Activated T-cell treated with anti-CD3 and anti-CD28 coated beads, Interleukin-2, amount 50 U/mL, for 24 hours (primary cell): Measurements from ENCODE around the gene RALGPS2.

Experiments used
- DNase-seq: peaks from one replicate; pipeline ENCODE4 v3.0.0-alpha.2; 2020
- H3K27ac Mint-ChIP-seq: 2 replicates; pipeline ENCODE4 v1.8.0; 2020; ENCODE audit warnings: mild to moderate bottlenecking, mixed read lengths
- H3K27me3 Mint-ChIP-seq: 2 replicates; pipeline ENCODE4 v1.8.0; 2020; ENCODE audit warnings: mixed read lengths
- H3K36me3 Mint-ChIP-seq: 2 replicates; pipeline ENCODE4 v1.8.0; 2020; ENCODE audit warnings: low read depth, mixed read lengths
- H3K4me1 Mint-ChIP-seq: 2 replicates; pipeline ENCODE4 v1.8.0; 2020; ENCODE audit warnings: low read depth, mixed read lengths
- H3K4me3 Mint-ChIP-seq: 2 replicates; pipeline ENCODE4 v1.8.0; 2020; ENCODE audit warnings: mild to moderate bottlenecking, moderate library complexity, mixed read lengths
- H3K9me3 Mint-ChIP-seq: 2 replicates; pipeline ENCODE4 v1.8.0; 2020; ENCODE audit warnings: mixed read lengths

Gene RALGPS2

GRCh38 chr1:178938101-178938958 lies 213.3 kb downstream of the RALGPS2 start:
- peaks cover 11% of the 10 kb centered on the region for H3K27me3 Mint-ChIP-seq

GRCh38 chr1:178938959-178939317 lies 213.9 kb downstream of the RALGPS2 start:
- Mint-ChIP-seq H3K27me3 (peaks cover 11% of the 10 kb centered on the region), H3K27ac (no peak overlapping the region), H3K36me3 (no peaks in the 10 kb centered on the region), H3K4me3 (no peak overlapping the region), H3K9me3 (no peaks in the 10 kb centered on the region), H3K4me1 (peaks cover 8% of the 10 kb centered on the region)
- no peak for DNase-seq

More at GRCh38 chr1:178938101-178938958, 213.3 kb downstream of the RALGPS2 start:
- DNase-seq: no peak
- Mint-ChIP-seq H3K27ac (no peak overlapping the region), H3K4me1 (peaks cover 8% of the 10 kb centered on the region), H3K36me3 (no peaks in the 10 kb centered on the region), H3K9me3 (no peaks in the 10 kb centered on the region), H3K4me3 (no peak overlapping the region)

- Mint-ChIP-seq H3K9me3 (no peaks in the 10 kb centered on the region), H3K27ac (no peak overlapping the region), H3K27me3 (peaks cover 11% of the 10 kb centered on the region), H3K4me3 (no peak overlapping the region), H3K4me1 (peaks cover 8% of the 10 kb centered on the region), H3K36me3 (no peaks in the 10 kb centered on the region)
- DNase-seq: no peak
Measured at GRCh38 chr1:178939338-178940067, 214.5 kb downstream of the RALGPS2 start.

- H3K36me3 Mint-ChIP-seq: no peaks in the 10 kb centered on the region
- peaks cover 11% of the 10 kb centered on the region for H3K27me3 Mint-ChIP-seq
- no peaks in the 10 kb centered on the region for H3K9me3 Mint-ChIP-seq
- H3K27ac Mint-ChIP-seq: no peak overlapping the region
- peaks cover 8% of the 10 kb centered on the region for H3K4me1 Mint-ChIP-seq
- no peak for DNase-seq
- H3K4me3 Mint-ChIP-seq: no peak overlapping the region
Measured at GRCh38 chr1:178940068-178940765, 215.2 kb downstream of the RALGPS2 start.

GRCh38 chr1:178941261-178941689 lies 216.2 kb downstream of the RALGPS2 start:
- Mint-ChIP-seq H3K9me3 (no peaks in the 10 kb centered on the region), H3K4me3 (no peak overlapping the region), H3K36me3 (no peaks in the 10 kb centered on the region), H3K27me3 (peaks cover 11% of the 10 kb centered on the region), H3K27ac (no peak overlapping the region), H3K4me1 (peaks cover 8% of the 10 kb centered on the region)
- DNase-seq: no peak

GRCh38 chr1:178941849-178942248 lies 216.8 kb downstream of the RALGPS2 start:
- H3K9me3 Mint-ChIP-seq: no peaks in the 10 kb centered on the region
- no peaks in the 10 kb centered on the region for H3K36me3 Mint-ChIP-seq
- peaks cover 11% of the 10 kb centered on the region for H3K27me3 Mint-ChIP-seq
- H3K4me3 Mint-ChIP-seq: no peak overlapping the region
- no peak overlapping the region for H3K27ac Mint-ChIP-seq
- H3K4me1 Mint-ChIP-seq: peaks cover 8% of the 10 kb centered on the region
- no peak for DNase-seq

- DNase-seq: no peak
- Mint-ChIP-seq H3K9me3 (no peaks in the 10 kb centered on the region), H3K27me3 (peaks cover 11% of the 10 kb centered on the region), H3K4me3 (no peak overlapping the region), H3K4me1 (peaks cover 8% of the 10 kb centered on the region), H3K36me3 (no peaks in the 10 kb centered on the region), H3K27ac (no peak overlapping the region)
Measured at GRCh38 chr1:178942285-178943198, 217.5 kb downstream of the RALGPS2 start.

- Mint-ChIP-seq H3K4me1 (peaks cover 8% of the 10 kb centered on the region), H3K4me3 (no peak overlapping the region), H3K27ac (no peak overlapping the region), H3K9me3 (no peaks in the 10 kb centered on the region), H3K27me3 (peaks cover 14% of the 10 kb centered on the region), H3K36me3 (no peaks in the 10 kb centered on the region)
- DNase-seq: no peak
Measured at GRCh38 chr1:178944729-178945128, 219.7 kb downstream of the RALGPS2 start.

- no peak for DNase-seq
- Mint-ChIP-seq H3K9me3 (no peaks in the 10 kb centered on the region), H3K27ac (no peak overlapping the region), H3K4me3 (no peak overlapping the region), H3K27me3 (peaks cover 14% of the 10 kb centered on the region), H3K4me1 (peaks cover 8% of the 10 kb centered on the region), H3K36me3 (no peaks in the 10 kb centered on the region)
Measured at GRCh38 chr1:178945763-178946266, 220.8 kb downstream of the RALGPS2 start.

- H3K4me3 Mint-ChIP-seq: no peak overlapping the region
- H3K27me3 Mint-ChIP-seq: peaks cover 11% of the 10 kb centered on the region
- no peak for DNase-seq
- H3K4me1 Mint-ChIP-seq: peaks cover 8% of the 10 kb centered on the region
- H3K9me3 Mint-ChIP-seq: no peaks in the 10 kb centered on the region
- H3K27ac Mint-ChIP-seq: no peak overlapping the region
- no peaks in the 10 kb centered on the region for H3K36me3 Mint-ChIP-seq
Measured at GRCh38 chr1:178946416-178946815, 221.4 kb downstream of the RALGPS2 start.

GRCh38 chr1:178946855-178947676 lies 222.0 kb downstream of the RALGPS2 start:
- Mint-ChIP-seq H3K9me3 (no peaks in the 10 kb centered on the region), H3K4me3 (no peak overlapping the region), H3K36me3 (no peaks in the 10 kb centered on the region), H3K4me1 (peaks cover 8% of the 10 kb centered on the region), H3K27ac (no peak overlapping the region), H3K27me3 (peaks cover 9% of the 10 kb centered on the region)
- no peak for DNase-seq

GRCh38 chr1:178947677-178947981 lies 222.6 kb downstream of the RALGPS2 start:
- DNase-seq: no peak
- peaks cover 6% of the 10 kb centered on the region for H3K4me1 Mint-ChIP-seq
- H3K36me3 Mint-ChIP-seq: no peaks in the 10 kb centered on the region
- peaks cover 5% of the 10 kb centered on the region for H3K27me3 Mint-ChIP-seq
- H3K27ac Mint-ChIP-seq: no peak overlapping the region
- no peak overlapping the region for H3K4me3 Mint-ChIP-seq
- no peaks in the 10 kb centered on the region for H3K9me3 Mint-ChIP-seq

GRCh38 chr1:178948676-178949075 lies 223.6 kb downstream of the RALGPS2 start:
- DNase-seq: no peak
- H3K4me1 Mint-ChIP-seq: no peaks in the 10 kb centered on the region
- peaks cover 5% of the 10 kb centered on the region for H3K27me3 Mint-ChIP-seq
- H3K27ac Mint-ChIP-seq: no peak overlapping the region
- H3K36me3 Mint-ChIP-seq: no peaks in the 10 kb centered on the region
- no peak overlapping the region for H3K4me3 Mint-ChIP-seq
- no peaks in the 10 kb centered on the region for H3K9me3 Mint-ChIP-seq
